ENCODE measurements around the gene ERI3. TPM values are rescaled to one million over a fixed set of nuclear protein-coding genes. Genes with fewer than 3 reads are reported as not detected.

Gene ERI3
- total and polyA plus RNA-seq, 10 of the 15 experiments (the other 5 are each of a cell fraction or from before 2014, with no cell fraction given), result 20.6 to 90.4 (median 41.2) TPM

DNA sequence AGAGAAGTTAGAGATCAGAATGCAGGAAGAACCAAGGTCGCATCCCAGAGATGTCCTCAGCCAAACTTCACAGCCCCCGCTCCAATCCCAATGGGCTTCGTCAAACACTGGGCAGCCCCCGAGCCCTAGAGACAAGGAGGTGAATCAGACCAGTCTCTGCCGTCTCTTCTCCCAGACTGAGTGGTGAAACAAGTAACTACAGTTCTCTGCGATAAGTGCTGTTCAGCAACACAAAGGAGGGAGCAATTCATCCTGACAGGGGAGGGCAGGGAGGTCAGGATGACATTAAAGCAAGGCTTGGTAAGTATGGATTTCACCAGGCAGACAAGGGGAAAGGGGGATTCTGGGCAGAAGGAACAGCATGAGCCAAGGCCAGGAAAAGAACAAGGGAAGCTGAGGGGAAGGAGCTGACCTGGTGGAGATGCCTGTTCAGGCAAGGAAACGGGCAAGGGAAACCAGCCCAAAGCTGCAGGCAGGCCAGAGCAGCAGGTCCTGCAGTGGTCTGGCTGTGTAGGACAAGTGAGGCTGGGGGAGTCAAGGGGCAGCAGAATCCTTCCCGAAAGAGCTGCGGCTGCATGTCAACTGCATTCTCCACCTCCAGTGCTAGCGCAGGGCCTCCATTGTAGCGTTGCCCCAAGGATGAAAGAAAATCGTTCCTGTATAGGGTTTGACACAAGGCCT, 13.6 kb upstream of the ERI3 start:
- Histone ChIP-seq H3K4me2 (ENCODE audit: control insufficient read depth, insufficient read depth) (no peak overlapping the region), H3K4me3 (no peak overlapping the region), H3K27me3 (replicated peaks in 1 of 2; ENCODE audit: control insufficient read depth in 2 of 2, insufficient read depth in 2 of 2, low read length in 1 of 2) (peaks cover 0 to 1% of the 10 kb centered on the region in 2 experiments; a peak in 1 of 4 replicates), H3K9ac (ENCODE audit: control insufficient read depth, insufficient read depth, low read length) (no peak overlapping the region), H3K36me3 (ENCODE audit: control insufficient read depth in 2 of 2, insufficient read depth in 2 of 2, low read length in 1 of 2) (no peaks in the 10 kb centered on the region), H3K9me3 (replicated peaks; ENCODE audit: control insufficient read depth, insufficient read depth, low read length) (no peaks in the 10 kb centered on the region), H3K79me2 (ENCODE audit: control insufficient read depth, insufficient read depth, low read length) (no peaks in the 10 kb centered on the region), H3K4me1 (ENCODE audit: control insufficient read depth, insufficient read depth, low read length) (no peaks in the 10 kb centered on the region), H3K27ac (ENCODE audit: control insufficient read depth, insufficient read depth) (no peak overlapping the region), H2AFZ (ENCODE audit: control insufficient read depth, low read depth, low read length) (no peak overlapping the region), H4K20me1 (ENCODE audit: control insufficient read depth, insufficient read depth) (no peaks in the 10 kb centered on the region)
- ATAC-seq (no peak), DNase-seq (ENCODE audit: low read depth, low spot score) (no peak), FAIRE-seq (no peak)
- ChIA-PET POLR2A (no interaction called here), SMC1A (ENCODE audit: uncharacterized antibody, unreplicated experiment) (no interaction called here), CTCF (interaction anchor here (0.8 kb wide), 1 partner anchor 13 kb away, joined by 3 read pairs; no protein-coding TSS in a partner anchor), RAD21 (ENCODE audit: unreplicated experiment) (no interaction called here)
- TF ChIP-seq RBBP5 (conservative IDR thresholded peaks at IDR 0.05) (no peak), MYC (IDR thresholded peaks at IDR 0.05; ENCODE audit: insufficient read depth, insufficient read length, insufficient replicate concordance, low read length, severe bottlenecking) (no peak), ZNF274 (IDR thresholded peaks at IDR 0.05; ENCODE audit: insufficient read depth, insufficient read length) (no peak), CEBPB (IDR thresholded peaks at IDR 0.05; ENCODE audit: borderline replicate concordance in 1 of 2, low read depth in 2 of 2, low read length in 2 of 2) (no peak), TBL1XR1 (IDR thresholded peaks at IDR 0.05; ENCODE audit: low read depth, low read length) (no peak), SKIL (IDR thresholded peaks at IDR 0.05; ENCODE audit: low read depth, poor library complexity, severe bottlenecking) (no peak), ZBTB33 (IDR thresholded peaks at IDR 0.05) (no peak), HDGF (IDR thresholded peaks at IDR 0.05) (no peak), REST (IDR thresholded peaks at IDR 0.05; ENCODE audit: low read depth, low read length) (no peak), PRDM15 (CRISPR knock-in tag; IDR thresholded peaks at IDR 0.05) (no peak), TARDBP (IDR thresholded peaks at IDR 0.05; ENCODE audit: borderline replicate concordance) (no peak)
- intact Hi-C loops (cut with micrococcal nuclease; ENCODE audit: unreplicated experiment), result no loop called here
- in situ Hi-C loops (cut with MboI), result no loop called here
- BruUV-seq (replicated peaks), result no TSS peak
- WGBS (ENCODE audit: insufficient coverage, insufficient replicate concordance, low lambda C conversion rate, missing lambda C conversion rate), result 34% methylated on average over 12 of the region's 12 CpGs

Data from GM12878 (cell line).